GM19043 (cell line): ENCODE data around the gene AGFG2.

Source experiments
- ATAC-seq: cut with Tn5 transposase; IDR thresholded peaks from one replicate; pipeline ENCODE4 v1.9.1; 2021; ENCODE audit warnings: low read depth; ENCODE audit not compliant: unreplicated experiment

AGFG2 gene

GRCh38 chr7:100606313-100606712 is 67.3 kb downstream of the AGFG2 start:
- ATAC-seq = no peak

DNA sequence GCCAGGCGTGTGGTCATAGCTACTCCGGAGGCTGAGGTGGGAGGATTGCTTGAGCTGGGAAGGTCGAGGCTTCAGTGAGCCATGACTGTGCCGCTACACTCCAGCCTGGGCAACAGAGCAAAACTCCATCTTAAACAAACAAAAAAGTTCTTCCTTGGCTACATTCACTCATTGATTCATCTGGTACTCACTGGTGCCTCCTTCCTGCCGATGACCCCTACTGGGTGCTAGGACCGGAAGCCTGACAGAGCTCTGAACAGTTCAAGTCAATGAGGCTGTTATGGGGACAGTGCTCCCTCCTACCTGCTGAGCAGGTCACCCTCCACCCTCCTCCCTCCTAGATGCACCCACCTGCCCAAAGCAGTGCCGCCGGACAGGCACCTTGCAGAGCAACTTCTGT is 68.1 kb downstream of the AGFG2 start:
- ATAC-seq = no peak

- ATAC-seq = no peak
Measured at GRCh38 chr7:100609958-100610357, 71.0 kb downstream of the AGFG2 start.

DNA sequence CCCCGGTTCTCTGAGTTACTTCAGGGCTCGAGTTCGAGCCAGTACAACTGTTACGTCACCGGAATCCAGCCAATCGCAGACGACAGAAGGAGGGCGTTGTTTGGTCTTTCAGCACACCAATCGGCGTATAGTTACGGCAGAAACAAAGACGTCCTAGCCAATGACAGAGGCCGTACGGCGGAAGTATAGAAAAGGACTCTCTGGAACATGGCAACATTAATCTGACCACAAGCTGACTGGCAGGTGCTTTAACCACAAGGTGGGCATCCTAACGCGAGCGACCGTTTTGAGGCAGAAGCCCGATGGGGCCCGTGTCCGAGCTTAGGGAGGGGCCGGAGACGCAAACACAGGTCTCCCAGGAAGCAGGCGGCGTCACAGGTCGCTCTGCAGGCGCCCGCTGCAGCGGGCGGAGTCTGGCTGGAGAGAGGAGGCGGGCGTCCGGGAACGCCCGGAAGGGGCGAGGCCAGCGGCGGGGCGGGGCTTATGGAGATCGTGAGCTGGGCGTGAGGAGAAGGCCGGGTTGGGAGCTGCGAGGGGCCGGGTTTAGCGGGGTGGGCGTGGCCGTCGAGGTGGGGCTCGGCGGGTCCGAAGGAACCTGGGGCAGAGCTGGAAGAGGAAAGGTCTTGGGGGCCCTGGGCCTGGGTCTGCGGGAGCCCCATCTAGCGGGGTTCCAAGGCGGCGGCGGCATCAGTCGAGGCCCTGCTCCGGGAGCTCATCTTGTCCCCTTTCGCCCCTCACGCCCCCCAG is 73.2 kb downstream of the AGFG2 start, which contains the start of gene MOSPD3:
TSS of gene MOSPD3 (plus strand) at position 558 of the 747 bp plus-strand sequence. CDS start 252 bp downstream, outside the sequence.
- peak; percentile 92 for ATAC-seq

DNA sequence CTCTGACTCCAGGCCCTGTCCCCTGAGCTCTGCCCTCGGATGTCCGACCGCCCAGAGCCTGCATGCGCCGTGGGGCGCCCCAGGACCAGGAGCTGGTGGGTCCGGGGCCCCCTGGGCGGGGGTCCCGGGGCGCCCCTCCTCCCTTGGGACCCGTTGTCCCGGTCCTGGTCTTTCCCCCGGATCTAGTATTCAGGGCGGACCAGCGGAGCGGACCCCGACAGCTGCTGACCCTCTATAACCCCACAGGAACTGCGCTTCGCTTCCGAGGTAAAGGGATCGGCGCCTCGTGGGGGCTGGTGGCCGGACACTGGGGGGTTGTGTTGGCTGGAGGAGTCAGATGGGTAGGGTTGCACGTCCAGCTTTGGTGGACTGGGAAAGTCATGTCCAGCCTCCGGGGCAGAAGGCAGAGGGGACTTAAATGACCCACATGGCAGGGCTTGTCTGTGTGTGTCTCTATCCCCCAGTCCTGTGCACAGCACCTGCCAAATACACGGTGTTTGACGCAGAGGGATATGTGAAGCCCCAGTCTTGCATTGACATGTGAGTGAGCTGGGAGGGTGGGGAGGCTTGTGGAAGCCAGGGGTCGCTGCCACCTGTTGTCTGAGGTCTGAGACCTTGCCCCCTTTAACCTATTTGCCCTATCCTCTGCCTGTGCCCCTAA is 73.9 kb downstream of the AGFG2 start:
- ATAC-seq = no peak

DNA sequence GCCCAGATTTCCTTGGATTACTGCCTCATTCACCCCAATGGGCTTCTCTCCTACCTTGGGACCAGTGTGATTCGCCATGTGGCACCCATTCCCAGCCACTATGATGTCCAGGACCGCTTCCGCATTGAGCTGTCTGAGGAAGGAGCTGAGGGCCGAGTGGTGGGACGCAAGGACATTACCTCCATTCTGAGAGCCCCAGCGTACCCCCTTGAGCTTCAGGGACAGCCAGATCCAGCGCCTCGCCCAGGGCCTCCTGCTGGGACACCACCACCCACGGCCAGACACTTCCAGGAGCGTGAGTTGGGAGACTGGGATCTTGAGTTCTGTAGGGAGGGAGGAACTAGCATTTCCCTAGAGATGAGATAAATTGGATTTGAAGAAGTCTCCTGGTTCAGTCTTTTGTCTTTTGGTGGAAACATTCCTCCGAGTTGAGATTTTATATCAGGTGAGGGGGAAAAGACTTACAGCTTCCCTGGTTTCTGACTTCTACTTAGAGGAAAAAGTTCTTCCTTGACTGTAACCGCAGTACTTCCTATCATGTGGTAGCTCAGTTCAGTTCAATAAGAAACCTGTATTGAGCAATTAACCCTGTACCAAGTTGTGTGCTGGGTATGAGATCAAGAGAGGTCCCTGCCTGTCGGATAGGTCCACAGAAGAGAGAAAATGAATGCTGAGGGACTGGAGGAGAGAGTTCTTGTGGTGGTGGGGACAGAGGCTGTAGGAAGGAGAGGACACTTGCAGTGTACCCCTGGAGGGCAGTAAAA is 74.6 kb downstream of the AGFG2 start:
- no peak for ATAC-seq

GRCh38 chr7:100614308-100614861 is 75.4 kb downstream of the AGFG2 start:
- no peak for ATAC-seq
